Fibroblast of mammary gland (primary cell): Measurements from ENCODE around the gene LRP3.
A peak's percentile ranks its signal among the peaks of the same experiment; 100 is the strongest.
"Not testable (repeated sequence)": the region's sequence is repeated elsewhere in the genome, so short reads cannot be mapped to it uniquely, and the experiment has no call there.

Experiments
- DNase-seq: peaks from one replicate; pipeline ENCODE4 v3.0.0-alpha.2; 2010; ENCODE audit warnings: low read depth
- H3K4me3 ChIP-seq: 2 replicates; pipeline ENCODE4 v1.5.1; 2011; ENCODE audit warnings: low read depth, mild to moderate bottlenecking, low read length, moderate library complexity; ENCODE audit not compliant: control insufficient read depth
- TF ChIP-seq, protein P1 (sequence below): conservative IDR thresholded peaks from 2 replicates; pipeline ENCODE4 v1.5.1; 2011; ENCODE audit warnings: low read depth, low read length, inconsistent platforms; ENCODE audit not compliant: control insufficient read depth, insufficient read depth

The LRP3 gene

DNA sequence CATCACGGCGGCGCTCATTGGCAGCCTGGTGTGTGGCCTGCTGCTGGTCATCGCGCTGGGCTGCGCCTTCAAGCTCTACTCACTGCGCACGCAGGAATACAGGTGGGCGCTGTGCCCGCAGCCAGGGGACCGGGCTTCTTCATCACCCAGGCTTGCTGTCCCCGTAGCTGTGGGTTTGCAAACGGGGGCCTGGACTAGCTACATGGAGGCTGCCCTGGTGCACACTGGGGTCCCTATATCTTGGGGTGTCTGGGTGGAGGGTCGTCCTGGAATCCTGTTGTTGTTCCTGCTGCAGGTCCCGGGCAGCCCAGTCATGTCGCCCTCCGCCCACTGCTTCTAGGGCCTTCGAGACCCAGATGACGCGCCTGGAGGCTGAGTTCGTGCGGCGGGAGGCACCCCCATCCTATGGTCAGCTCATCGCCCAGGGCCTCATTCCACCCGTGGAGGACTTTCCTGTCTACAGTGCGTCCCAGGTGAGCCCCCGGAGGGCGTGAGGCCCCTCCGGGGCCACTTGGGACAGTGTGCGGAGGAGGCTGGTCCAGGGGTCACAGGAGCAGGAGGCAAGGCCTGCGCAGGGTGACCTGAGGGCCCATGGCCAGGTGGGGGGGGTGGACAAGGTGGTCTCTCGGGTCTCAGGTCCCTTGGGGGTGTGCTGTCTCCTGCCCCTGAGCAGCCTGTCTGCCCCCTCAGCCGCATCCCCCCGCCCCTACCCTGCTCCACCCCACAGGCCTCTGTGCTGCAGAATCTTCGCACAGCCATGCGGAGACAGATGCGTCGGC is 12.3 kb downstream of the LRP3 start:
- TF ChIP-seq, protein P1, sequence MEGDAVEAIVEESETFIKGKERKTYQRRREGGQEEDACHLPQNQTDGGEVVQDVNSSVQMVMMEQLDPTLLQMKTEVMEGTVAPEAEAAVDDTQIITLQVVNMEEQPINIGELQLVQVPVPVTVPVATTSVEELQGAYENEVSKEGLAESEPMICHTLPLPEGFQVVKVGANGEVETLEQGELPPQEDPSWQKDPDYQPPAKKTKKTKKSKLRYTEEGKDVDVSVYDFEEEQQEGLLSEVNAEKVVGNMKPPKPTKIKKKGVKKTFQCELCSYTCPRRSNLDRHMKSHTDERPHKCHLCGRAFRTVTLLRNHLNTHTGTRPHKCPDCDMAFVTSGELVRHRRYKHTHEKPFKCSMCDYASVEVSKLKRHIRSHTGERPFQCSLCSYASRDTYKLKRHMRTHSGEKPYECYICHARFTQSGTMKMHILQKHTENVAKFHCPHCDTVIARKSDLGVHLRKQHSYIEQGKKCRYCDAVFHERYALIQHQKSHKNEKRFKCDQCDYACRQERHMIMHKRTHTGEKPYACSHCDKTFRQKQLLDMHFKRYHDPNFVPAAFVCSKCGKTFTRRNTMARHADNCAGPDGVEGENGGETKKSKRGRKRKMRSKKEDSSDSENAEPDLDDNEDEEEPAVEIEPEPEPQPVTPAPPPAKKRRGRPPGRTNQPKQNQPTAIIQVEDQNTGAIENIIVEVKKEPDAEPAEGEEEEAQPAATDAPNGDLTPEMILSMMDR, result no peak
- DNase-seq, result no peak
- H3K4me3 ChIP-seq, result no peak overlapping the region

DNA sequence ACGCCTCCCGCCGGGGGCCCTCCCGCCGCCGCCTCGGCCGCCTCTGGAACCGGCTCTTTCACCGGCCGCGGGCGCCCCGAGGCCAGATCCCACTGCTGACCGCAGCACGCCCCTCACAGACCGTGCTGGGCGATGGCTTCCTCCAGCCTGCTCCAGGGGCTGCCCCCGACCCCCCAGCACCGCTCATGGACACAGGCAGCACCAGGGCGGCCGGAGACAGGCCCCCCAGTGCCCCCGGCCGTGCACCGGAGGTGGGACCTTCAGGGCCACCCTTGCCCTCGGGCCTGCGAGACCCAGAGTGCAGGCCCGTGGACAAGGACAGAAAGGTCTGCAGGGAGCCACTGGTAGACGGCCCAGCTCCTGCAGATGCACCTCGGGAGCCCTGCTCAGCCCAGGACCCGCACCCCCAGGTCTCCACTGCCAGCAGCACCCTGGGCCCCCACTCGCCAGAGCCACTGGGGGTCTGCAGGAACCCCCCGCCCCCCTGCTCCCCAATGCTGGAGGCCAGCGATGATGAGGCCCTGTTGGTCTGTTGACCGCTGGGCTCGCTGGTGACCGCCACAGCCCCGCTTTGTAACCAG is 13.0 kb downstream of the LRP3 start:
- no peak for DNase-seq
- TF ChIP-seq, protein P1, result no peak
- H3K4me3 ChIP-seq, result no peak overlapping the region

DNA sequence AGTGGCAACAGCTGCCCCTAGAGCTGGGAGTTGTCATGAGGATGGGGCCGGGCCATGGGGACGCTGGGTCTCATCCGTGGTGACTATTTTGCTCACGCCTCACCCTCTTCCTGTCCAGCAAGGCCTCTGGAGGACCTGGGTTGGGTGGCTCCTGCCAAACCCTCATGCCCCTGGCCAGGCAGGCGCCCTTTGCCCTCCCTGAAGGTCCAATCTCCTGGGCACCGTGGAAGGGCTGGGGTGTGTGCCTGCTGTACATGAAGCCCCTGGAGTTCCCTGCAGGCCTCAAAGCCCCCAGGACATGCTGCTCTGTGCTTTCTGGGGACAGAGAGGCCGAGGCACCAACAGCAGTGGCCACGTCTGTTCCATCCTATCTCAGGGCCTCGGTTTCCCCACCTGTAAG is 13.8 kb downstream of the LRP3 start:
- DNase-seq, result no peak
- TF ChIP-seq, protein P1, result no peak
- H3K4me3 ChIP-seq, result no peak overlapping the region

DNA sequence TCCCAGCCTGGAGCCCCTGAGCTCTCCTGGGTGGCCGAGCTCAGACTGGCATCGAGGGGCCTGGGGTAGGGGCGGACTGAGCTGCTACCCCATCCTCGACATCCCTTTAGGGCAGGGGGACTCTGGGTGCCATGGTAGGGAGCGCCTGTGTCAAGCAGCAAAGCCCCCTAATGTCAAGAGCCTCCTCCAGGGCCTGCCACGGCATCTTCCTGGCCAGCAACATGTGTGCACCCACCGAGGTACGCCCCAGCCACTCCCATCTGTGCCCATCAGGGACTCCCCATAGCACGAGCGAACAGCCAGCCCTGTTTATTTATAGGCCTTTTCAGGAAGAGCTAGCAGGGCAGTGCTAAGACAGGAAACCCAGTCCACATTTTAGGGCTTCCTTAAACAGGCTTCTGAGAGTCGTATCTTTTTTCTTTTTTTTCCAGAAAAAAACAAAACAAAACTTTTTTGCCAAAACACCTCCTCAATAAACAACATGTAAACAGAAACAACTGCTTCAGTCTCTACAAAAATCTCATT is 14.3 kb downstream of the LRP3 start:
- TF ChIP-seq, protein P1, result no peak
- no peak overlapping the region for H3K4me3 ChIP-seq
- DNase-seq, result no peak

DNA sequence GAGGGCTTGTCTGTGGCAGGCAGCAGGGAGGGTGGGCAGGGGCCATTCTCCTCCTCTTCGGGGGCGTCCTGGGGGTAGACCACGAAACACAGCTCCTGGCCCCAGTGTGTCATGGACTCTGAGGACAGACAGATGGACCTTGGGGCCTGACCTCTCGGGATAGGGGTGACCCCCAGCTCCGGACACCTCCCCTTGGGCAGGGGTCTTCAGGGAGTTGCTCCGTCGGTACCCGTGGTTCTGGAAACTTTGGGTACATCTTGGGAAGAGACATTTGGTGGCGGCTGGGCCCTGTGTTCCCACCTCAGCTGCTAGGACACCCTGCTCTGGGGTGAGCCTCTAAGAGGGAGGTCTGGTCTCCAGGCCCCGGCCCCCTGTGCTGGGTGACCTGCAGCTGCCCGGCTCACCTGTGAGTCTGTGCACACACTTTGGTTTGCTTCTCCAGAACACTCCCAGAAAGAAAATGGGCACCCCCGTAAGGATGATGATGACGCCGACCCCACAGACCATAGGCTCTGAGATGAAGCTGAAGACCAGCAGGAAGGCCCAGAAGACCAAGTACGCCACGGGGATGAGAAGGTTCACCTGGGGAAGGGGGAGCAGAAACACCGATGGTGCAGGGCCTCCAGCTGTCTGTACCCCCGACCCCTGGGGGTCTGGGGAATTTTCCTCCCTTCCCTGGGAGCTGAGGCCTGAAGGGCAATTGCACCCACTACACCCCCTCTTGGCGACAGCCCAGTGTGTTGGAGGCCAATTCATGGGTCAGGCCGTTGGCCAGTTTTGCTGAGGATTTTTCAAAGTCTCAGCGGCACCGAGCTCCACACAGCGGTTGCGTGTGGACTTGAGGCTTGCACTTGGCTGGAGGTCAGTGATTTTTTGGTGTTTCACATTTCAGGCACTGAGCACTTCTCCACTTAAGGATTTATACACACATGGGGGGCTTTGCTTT is 15.0 kb downstream of the LRP3 start:
- TF ChIP-seq, protein P1, result peak; percentile 24
- no peak overlapping the region for H3K4me3 ChIP-seq
- DNase-seq, result peak; percentile 32

DNA sequence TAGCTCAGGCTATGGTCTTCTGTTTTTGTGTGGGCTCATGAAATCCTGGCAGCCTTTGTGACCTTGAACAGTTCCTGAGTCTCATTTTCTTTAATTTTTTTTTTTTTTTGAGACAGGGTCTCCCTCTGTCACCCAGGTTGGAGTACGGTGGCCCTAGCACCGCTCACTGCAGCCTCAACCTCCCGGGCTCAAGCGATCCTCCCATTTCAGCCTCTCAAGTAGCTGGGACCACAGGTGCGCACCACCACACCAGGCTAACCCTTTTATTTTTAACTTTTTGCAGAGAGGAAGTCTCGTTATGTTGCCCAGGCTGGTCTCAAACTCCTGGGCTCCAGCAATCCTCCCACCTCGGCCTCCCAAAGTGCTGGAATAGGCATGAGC is 15.7 kb downstream of the LRP3 start:
- not testable (repeated sequence) for H3K4me3 ChIP-seq, DNase-seq
